CD4-positive, alpha-beta T cell treated with Interleukin-15 for 4 hours (primary cell): ENCODE data around the gene RHOJ.

Experiments
- DNase-seq: peaks from one replicate; pipeline ENCODE4 v3.0.0-alpha.2; 2020; ENCODE audit warnings: low spot score

RHOJ gene

GRCh38 chr14:63205866-63206265 is 1.6 kb downstream of the RHOJ start:
- no peak for DNase-seq

GRCh38 chr14:63209160-63209559 is 4.9 kb downstream of the RHOJ start:
- no peak for DNase-seq

GRCh38 chr14:63210812-63211211 is 6.6 kb downstream of the RHOJ start:
- no peak for DNase-seq

GRCh38 chr14:63212209-63212608 is 8.0 kb downstream of the RHOJ start:
- no peak for DNase-seq

GRCh38 chr14:63212776-63213500 is 8.7 kb downstream of the RHOJ start:
- no peak for DNase-seq

GRCh38 chr14:63214417-63215196 is 10.4 kb downstream of the RHOJ start:
- no peak for DNase-seq

- no peak for DNase-seq
Measured at GRCh38 chr14:63220526-63220925, 16.3 kb downstream of the RHOJ start.

- no peak for DNase-seq
Measured at GRCh38 chr14:63223596-63223995, 19.4 kb downstream of the RHOJ start.

- no peak for DNase-seq
Measured at GRCh38 chr14:63224196-63224595, 20.0 kb downstream of the RHOJ start.

GRCh38 chr14:63228217-63228616 is 24.0 kb downstream of the RHOJ start:
- DNase-seq, result no peak

- DNase-seq, result no peak
Measured at GRCh38 chr14:63229330-63230059, 25.3 kb downstream of the RHOJ start.

GRCh38 chr14:63231766-63232165 is 27.5 kb downstream of the RHOJ start:
- no peak for DNase-seq

- DNase-seq, result no peak
Measured at GRCh38 chr14:63237791-63238190, 33.5 kb downstream of the RHOJ start.

- no peak for DNase-seq
Measured at GRCh38 chr14:63240221-63240620, 36.0 kb downstream of the RHOJ start.

- no peak for DNase-seq
Measured at GRCh38 chr14:63241096-63241495, 36.9 kb downstream of the RHOJ start.

- no peak for DNase-seq
Measured at GRCh38 chr14:63243646-63244045, 39.4 kb downstream of the RHOJ start.

GRCh38 chr14:63245893-63246292 is 41.6 kb downstream of the RHOJ start:
- DNase-seq, result no peak

GRCh38 chr14:63248211-63248610 is 44.0 kb downstream of the RHOJ start:
- DNase-seq, result no peak

GRCh38 chr14:63249092-63249491 is 44.8 kb downstream of the RHOJ start:
- DNase-seq, result no peak

- no peak for DNase-seq
Measured at GRCh38 chr14:63257299-63257698, 53.1 kb downstream of the RHOJ start.

GRCh38 chr14:63262446-63262845 is 58.2 kb downstream of the RHOJ start:
- DNase-seq, result no peak

- DNase-seq, result no peak
Measured at GRCh38 chr14:63266106-63266505, 61.9 kb downstream of the RHOJ start.

- no peak for DNase-seq
Measured at GRCh38 chr14:63267171-63267570, 62.9 kb downstream of the RHOJ start.
